Measurements from ENCODE around the gene ATP2B1. TPM values are rescaled to one million over a fixed set of nuclear protein-coding genes. Genes with fewer than 3 reads are reported as not detected.
"Not testable (repeated sequence)": the region's sequence is repeated elsewhere in the genome, so short reads cannot be mapped to it uniquely, and the experiment has no call there.

Gene ATP2B1
- total RNA-seq = 10 to 100 TPM; 25.3 to 26.5 TPM

- H3K36me3 Mint-ChIP-seq (ENCODE audit: low read depth) = no peaks in the 10 kb centered on the region
- POLR2A ChIA-PET = interaction anchor here (0.6 to 2.0 kb wide), 17 partner anchors 20 to 357 kb away, joined by 3 to 17 read pairs (median 4); partner anchors contain the start of genes DUSP6 and GALNT4
- peak; percentile 83 for DNase-seq
- H3K27ac Mint-ChIP-seq = peak within 1 kb of the TSS; percentile 92
- H3K27me3 Mint-ChIP-seq (ENCODE audit: low read depth) = peaks cover 3% of the 10 kb centered on the region
- peak; percentile 75 for ATAC-seq
- peaks cover 27% of the 10 kb centered on the region for H3K4me1 Mint-ChIP-seq (ENCODE audit: low read depth)
- H3K9me3 Mint-ChIP-seq (ENCODE audit: insufficient read depth) = no peaks in the 10 kb centered on the region
- CTCF ChIA-PET = interaction anchor here (0.8 to 2.2 kb wide), 7 partner anchors 111 to 692 kb away, joined by 3 to 12 read pairs (median 3); no protein-coding TSS in a partner anchor
- peak within 1 kb of the TSS; percentile 93 for H3K4me3 Mint-ChIP-seq
Measured at GRCh38 chr12:89708565-89709156, at the start of gene ATP2B1. Gene ATP2B1, minus strand, starts transcription at chr12:89708838. Its CDS starts 52,952 bp downstream, at chr12:89655886.

GRCh38 chr12:89757987-89758386, 49.3 kb upstream of the ATP2B1 start:
- H3K36me3 Mint-ChIP-seq (ENCODE audit: low read depth); ATAC-seq; H3K4me3 Mint-ChIP-seq; POLR2A ChIA-PET; H3K27me3 Mint-ChIP-seq (ENCODE audit: low read depth); DNase-seq; H3K27ac Mint-ChIP-seq; CTCF ChIA-PET; H3K9me3 Mint-ChIP-seq (ENCODE audit: insufficient read depth): not testable (repeated sequence)
- peaks cover 25% of the 10 kb centered on the region for H3K4me1 Mint-ChIP-seq (ENCODE audit: low read depth)

GRCh38 chr12:89756585-89757398, 48.2 kb upstream of the ATP2B1 start:
- Mint-ChIP-seq H3K9me3 (ENCODE audit: insufficient read depth) (no peaks in the 10 kb centered on the region), H3K4me1 (ENCODE audit: low read depth) (peaks cover 25% of the 10 kb centered on the region), H3K27me3 (ENCODE audit: low read depth) (no peaks in the 10 kb centered on the region), H3K4me3 (no peak overlapping the region), H3K27ac (peak overlapping the region; percentile 7), H3K36me3 (ENCODE audit: low read depth) (no peaks in the 10 kb centered on the region)
- ChIA-PET CTCF (no interaction called here), POLR2A (interaction anchor here (0.6 to 1.0 kb wide), 2 partner anchors 47 to 1969 kb away, joined by 3 read pairs; no protein-coding TSS in a partner anchor)
- ATAC-seq = peak; percentile 64
- DNase-seq = peak; percentile 39

GRCh38 chr12:89756194-89756584, 47.6 kb upstream of the ATP2B1 start:
- H3K27ac Mint-ChIP-seq = peak overlapping the region; percentile 45
- no peak for ATAC-seq
- DNase-seq = no peak
- no peaks in the 10 kb centered on the region for H3K27me3 Mint-ChIP-seq (ENCODE audit: low read depth)
- ChIA-PET CTCF (no interaction called here), POLR2A (interaction anchor here (0.6 to 1.0 kb wide), 2 partner anchors 46 to 1970 kb away, joined by 3 read pairs; no protein-coding TSS in a partner anchor)
- H3K4me1 Mint-ChIP-seq (ENCODE audit: low read depth) = peaks cover 25% of the 10 kb centered on the region
- no peaks in the 10 kb centered on the region for H3K9me3 Mint-ChIP-seq (ENCODE audit: insufficient read depth)
- H3K36me3 Mint-ChIP-seq (ENCODE audit: low read depth) = no peaks in the 10 kb centered on the region
- no peak overlapping the region for H3K4me3 Mint-ChIP-seq

GRCh38 chr12:89753997-89754396, 45.4 kb upstream of the ATP2B1 start:
- Mint-ChIP-seq H3K27me3 (ENCODE audit: low read depth) (no peaks in the 10 kb centered on the region), H3K4me1 (ENCODE audit: low read depth) (peaks cover 14% of the 10 kb centered on the region), H3K36me3 (ENCODE audit: low read depth) (no peaks in the 10 kb centered on the region), H3K27ac (no peak overlapping the region), H3K9me3 (ENCODE audit: insufficient read depth) (peaks cover 3% of the 10 kb centered on the region), H3K4me3 (no peak overlapping the region)
- no peak for ATAC-seq
- no peak for DNase-seq
- CTCF ChIA-PET = no interaction called here
- POLR2A ChIA-PET = interaction anchor here (1.6 kb wide), 1 partner anchor 45 kb away, joined by 4 read pairs; no protein-coding TSS in a partner anchor

GRCh38 chr12:89752341-89752740, 43.7 kb upstream of the ATP2B1 start:
- POLR2A ChIA-PET = no interaction called here
- ATAC-seq = peak; percentile 50

GRCh38 chr12:89750389-89751351, 42.0 kb upstream of the ATP2B1 start:
- ATAC-seq (no peak), DNase-seq (no peak)
- no peak overlapping the region for H3K4me3 Mint-ChIP-seq
- H3K27me3 Mint-ChIP-seq (ENCODE audit: low read depth) = no peaks in the 10 kb centered on the region
- ChIA-PET POLR2A (interaction anchor here (0.6 kb wide), 1 partner anchor 17 kb away, joined by 3 read pairs; no protein-coding TSS in a partner anchor), CTCF (no interaction called here)
- H3K9me3 Mint-ChIP-seq (ENCODE audit: insufficient read depth) = peaks cover 3% of the 10 kb centered on the region
- H3K36me3 Mint-ChIP-seq (ENCODE audit: low read depth) = no peaks in the 10 kb centered on the region
- H3K27ac Mint-ChIP-seq = no peak overlapping the region
- H3K4me1 Mint-ChIP-seq (ENCODE audit: low read depth) = no peaks in the 10 kb centered on the region

More at GRCh38 chr12:89752341-89752740, 43.7 kb upstream of the ATP2B1 start:
- Mint-ChIP-seq H3K36me3 (ENCODE audit: low read depth) (no peaks in the 10 kb centered on the region), H3K27me3 (ENCODE audit: low read depth) (no peaks in the 10 kb centered on the region), H3K9me3 (ENCODE audit: insufficient read depth) (peaks cover 3% of the 10 kb centered on the region), H3K4me3 (no peak overlapping the region), H3K27ac (no peak overlapping the region), H3K4me1 (ENCODE audit: low read depth) (peaks cover 14% of the 10 kb centered on the region)
- no peak for DNase-seq
- CTCF ChIA-PET = no interaction called here

GRCh38 chr12:89748791-89749190, 40.2 kb upstream of the ATP2B1 start:
- H3K4me1 Mint-ChIP-seq (ENCODE audit: low read depth) = no peaks in the 10 kb centered on the region
- no peak overlapping the region for H3K4me3 Mint-ChIP-seq
- ATAC-seq (no peak), DNase-seq (no peak)
- H3K27ac Mint-ChIP-seq = no peak overlapping the region
- H3K27me3 Mint-ChIP-seq (ENCODE audit: low read depth) = no peaks in the 10 kb centered on the region
- peaks cover 3% of the 10 kb centered on the region for H3K9me3 Mint-ChIP-seq (ENCODE audit: insufficient read depth)
- ChIA-PET POLR2A (no interaction called here), CTCF (interaction anchor here (0.6 kb wide), 1 partner anchor 814 kb away, joined by 3 read pairs; no protein-coding TSS in a partner anchor)
- no peaks in the 10 kb centered on the region for H3K36me3 Mint-ChIP-seq (ENCODE audit: low read depth)

GRCh38 chr12:89745286-89745685, 36.6 kb upstream of the ATP2B1 start:
- H3K27me3 Mint-ChIP-seq (ENCODE audit: low read depth) = no peaks in the 10 kb centered on the region
- CTCF ChIA-PET = no interaction called here

GRCh38 chr12:89742337-89743022, 33.8 kb upstream of the ATP2B1 start:
- Mint-ChIP-seq H3K27me3 (ENCODE audit: low read depth) (no peaks in the 10 kb centered on the region), H3K36me3 (ENCODE audit: low read depth) (peaks cover 14% of the 10 kb centered on the region), H3K4me3 (no peak overlapping the region), H3K27ac (no peak overlapping the region), H3K4me1 (ENCODE audit: low read depth) (no peaks in the 10 kb centered on the region), H3K9me3 (ENCODE audit: insufficient read depth) (peaks cover 38% of the 10 kb centered on the region)
- ATAC-seq = no peak
- ChIA-PET CTCF (no interaction called here), POLR2A (no interaction called here)
- no peak for DNase-seq

More at GRCh38 chr12:89745286-89745685, 36.6 kb upstream of the ATP2B1 start:
- H3K36me3 Mint-ChIP-seq (ENCODE audit: low read depth) = peaks cover 9% of the 10 kb centered on the region
- DNase-seq = no peak
- no peak overlapping the region for H3K27ac Mint-ChIP-seq
- peaks cover 19% of the 10 kb centered on the region for H3K9me3 Mint-ChIP-seq (ENCODE audit: insufficient read depth)
- no peak for ATAC-seq
- H3K4me1 Mint-ChIP-seq (ENCODE audit: low read depth) = no peaks in the 10 kb centered on the region
- no peak overlapping the region for H3K4me3 Mint-ChIP-seq
- POLR2A ChIA-PET = no interaction called here

- no peak overlapping the region for H3K27ac Mint-ChIP-seq
- H3K9me3 Mint-ChIP-seq (ENCODE audit: insufficient read depth) = peaks cover 38% of the 10 kb centered on the region
- H3K4me3 Mint-ChIP-seq = no peak overlapping the region
- ATAC-seq (no peak), DNase-seq (no peak)
- peaks cover 14% of the 10 kb centered on the region for H3K36me3 Mint-ChIP-seq (ENCODE audit: low read depth)
- POLR2A ChIA-PET = no interaction called here
- no peaks in the 10 kb centered on the region for H3K27me3 Mint-ChIP-seq (ENCODE audit: low read depth)
- H3K4me1 Mint-ChIP-seq (ENCODE audit: low read depth) = no peaks in the 10 kb centered on the region
- CTCF ChIA-PET = no interaction called here
Measured at GRCh38 chr12:89740943-89741342, 32.3 kb upstream of the ATP2B1 start.

Data from activated CD8-positive, alpha-beta T cell treated with anti-CD3 and anti-CD28 coated beads, Interleukin-2, amount 10 ng/mL, durations not matched to agents 7 days and 5 days (primary cell).